Gastrocnemius medialis (tissue), 4 donors: ENCODE data around the gene SMTNL1. TPM values are rescaled to one million over a fixed set of nuclear protein-coding genes. Genes with fewer than 3 reads are reported as not detected.

ENCODE experiments used
- ATAC-seq, 2 donors: fragments of 150-250 bp; one replicate each; pipeline ENCODE4 v1.9.1; 2016
- DNase-seq, 2 donors: peaks; one replicate each; pipeline ENCODE4 v3.0.0-alpha.2; 2019
- H3K27ac ChIP-seq, 4 donors: fragments of 200-600 bp; sonication (generic); 1 replicate in 1 of 4; 2 replicates in 3 of 4; pipeline ENCODE4 v1.5.1; 2016 to 2018; ENCODE audit warnings: mild to moderate bottlenecking in 2 of 4, moderate library complexity in 1 of 4
- H3K27me3 ChIP-seq, 3 donors: fragments of 200-600 bp; sonication (generic) in 2 of 3; 1 replicate in 1 of 3; 2 replicates in 2 of 3; pipeline versions ENCODE4 v1.5.1 to v1.6.0; 2016 to 2019; ENCODE audit warnings: mild to moderate bottlenecking in 1 of 3, moderate library complexity in 1 of 3
- H3K36me3 ChIP-seq, 2 donors: fragments of 200-600 bp; sonication (generic) in 1 of 2; one replicate each; pipeline ENCODE4 v1.5.1; 2017 to 2018
- H3K4me1 ChIP-seq, 2 donors: fragments of 200-600 bp; sonication (generic) in 1 of 2; one replicate each; pipeline ENCODE4 v1.5.1; 2016 to 2017; ENCODE audit warnings: mild to moderate bottlenecking in 2 of 2
- H3K4me3 ChIP-seq, 4 donors: fragments of 200-600 bp; sonication (generic) in 3 of 4; 1 replicate in 1 of 4; 2 replicates in 3 of 4; pipeline ENCODE4 v1.5.1; 2016 to 2019; ENCODE audit warnings: mild to moderate bottlenecking in 2 of 4
- H3K9me3 ChIP-seq, 3 donors: fragments of 200-600 bp; sonication (generic) in 2 of 3; 1 replicate in 1 of 3; 2 replicates in 2 of 3; pipeline ENCODE4 v1.5.1; 2016 to 2019
- POLR2A ChIP-seq, 2 donors: fragments of 450-650 bp; IDR thresholded peaks; one replicate each; pipeline ENCODE4 v1.6.1; 2017; ENCODE audit warnings: antibody characterized with exemption in 2 of 2, mild to moderate bottlenecking in 2 of 2, moderate library complexity in 2 of 2
- in situ Hi-C, 4 donors: fragments of 200-750 bp; cut with MboI; loops; one replicate each; pipeline versions ENCODE4 v1.15.0 to v1.8.0; 2017; ENCODE audit warnings: low sequenced_read_pairs in 4 of 4
- intact Hi-C: fragments of 100-400 bp; cut with DNase I; formaldehyde crosslinking; loops from one replicate; pipeline ENCODE4 v1.15.1; 2023; ENCODE audit warnings: low total_unique reads
- total RNA-seq, 4 donors: library from RNA; depleted of rRNA; stranded (reverse); fragments of >200 nt; gene quantifications; one replicate each; pipeline versions ENCODE4 v1.1.0 to v1.2.3, GENCODE V29; 2016
- TF ChIP-seq, protein P1 (sequence below), 5 experiments: fragments of 450-650 bp in 3 of 5; fragments of 200-600 bp in 2 of 5; sonication (generic) in 2 of 5; IDR thresholded peaks in 4 of 5; conservative IDR thresholded peaks in 1 of 5; 1 replicate in 4 of 5; 2 replicates in 1 of 5; pipeline ENCODE4 v1.5.1; 2016 to 2019; ENCODE audit warnings: antibody characterized with exemption in 5 of 5, mild to moderate bottlenecking in 3 of 5, moderate library complexity in 3 of 5

Gene SMTNL1
- total RNA-seq, 4 donors from 2014 or later = 23.0 to 52.7 (median 43.4) TPM

- Histone ChIP-seq H3K4me3 (no peak overlapping the region), H3K27ac (peak overlapping the region; percentile 76 to 90 (median 84)), H3K9me3 (no peaks in the 10 kb centered on the region), H3K4me1 (peaks cover 0 to 7% of the 10 kb centered on the region in 2 donors), H3K27me3 (peaks cover 4 to 16% (median 6%) of the 10 kb centered on the region in 3 donors), H3K36me3 (no peaks in the 10 kb centered on the region)
- no peak for DNase-seq
- intact Hi-C loops = loop anchor here (2.0 kb wide), 1 partner anchor 30 kb away; the partner anchor contains the start of gene UBE2L6
- in situ Hi-C loops = no loop called here
- no peak for ATAC-seq
- TF ChIP-seq, protein P1, sequence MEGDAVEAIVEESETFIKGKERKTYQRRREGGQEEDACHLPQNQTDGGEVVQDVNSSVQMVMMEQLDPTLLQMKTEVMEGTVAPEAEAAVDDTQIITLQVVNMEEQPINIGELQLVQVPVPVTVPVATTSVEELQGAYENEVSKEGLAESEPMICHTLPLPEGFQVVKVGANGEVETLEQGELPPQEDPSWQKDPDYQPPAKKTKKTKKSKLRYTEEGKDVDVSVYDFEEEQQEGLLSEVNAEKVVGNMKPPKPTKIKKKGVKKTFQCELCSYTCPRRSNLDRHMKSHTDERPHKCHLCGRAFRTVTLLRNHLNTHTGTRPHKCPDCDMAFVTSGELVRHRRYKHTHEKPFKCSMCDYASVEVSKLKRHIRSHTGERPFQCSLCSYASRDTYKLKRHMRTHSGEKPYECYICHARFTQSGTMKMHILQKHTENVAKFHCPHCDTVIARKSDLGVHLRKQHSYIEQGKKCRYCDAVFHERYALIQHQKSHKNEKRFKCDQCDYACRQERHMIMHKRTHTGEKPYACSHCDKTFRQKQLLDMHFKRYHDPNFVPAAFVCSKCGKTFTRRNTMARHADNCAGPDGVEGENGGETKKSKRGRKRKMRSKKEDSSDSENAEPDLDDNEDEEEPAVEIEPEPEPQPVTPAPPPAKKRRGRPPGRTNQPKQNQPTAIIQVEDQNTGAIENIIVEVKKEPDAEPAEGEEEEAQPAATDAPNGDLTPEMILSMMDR (IDR thresholded peaks at IDR 0.05 in 4 of 5, conservative IDR thresholded peaks at IDR 0.05 in 1 of 5) = no peak
- TF ChIP-seq POLR2A (IDR thresholded peaks at IDR 0.05) = no peak
These were observed 59.0 kb downstream of the SMTNL1 start for GRCh38 chr11:57596266-57596885.

DNA sequence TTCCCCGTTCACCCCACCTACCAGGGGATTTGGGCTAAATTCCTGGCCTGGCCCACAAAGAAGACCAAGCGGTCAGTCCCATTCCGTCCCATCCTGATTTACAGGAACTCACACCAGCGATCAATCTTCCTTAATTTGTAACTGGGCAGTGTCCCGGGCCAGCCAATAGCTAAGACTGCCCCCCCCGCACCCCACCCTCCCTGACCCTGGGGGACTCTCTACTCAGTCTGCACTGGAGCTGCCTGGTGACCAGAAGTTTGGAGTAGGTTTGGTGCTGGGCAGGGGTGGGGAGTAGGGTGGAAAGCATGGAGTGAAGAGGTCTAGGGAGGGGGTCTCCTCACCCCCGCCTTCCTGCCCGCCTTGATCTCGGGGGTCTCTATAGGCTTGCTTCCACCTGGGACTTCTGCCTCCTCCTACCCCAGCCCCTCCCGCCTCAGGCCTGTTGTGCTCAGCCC, 60.1 kb downstream of the SMTNL1 start, which contains the start of gene SERPING1:
Gene SERPING1 (plus strand): TSS at position 225 of the 455 bp plus-strand sequence. CDS start 586 bp downstream, outside the sequence.
- in situ Hi-C loops (no loop called here), intact Hi-C loops (loop anchor here (2.0 kb wide), 1 partner anchor 31 kb away; the partner anchor contains the start of gene UBE2L6)
- Histone ChIP-seq H3K4me1 (peaks cover 0 to 7% of the 10 kb centered on the region in 2 donors), H3K4me3 (peak within 1 kb of the TSS; percentile 51 to 64 (median 60)), H3K36me3 (no peaks in the 10 kb centered on the region), H3K9me3 (no peaks in the 10 kb centered on the region), H3K27me3 (peaks cover 4 to 16% (median 6%) of the 10 kb centered on the region in 3 donors), H3K27ac (peak within 1 kb of the TSS; percentile 76 to 90 (median 84))
- TF ChIP-seq, protein P1 (IDR thresholded peaks at IDR 0.05 in 4 of 5, conservative IDR thresholded peaks at IDR 0.05 in 1 of 5) = no peak
- no peak for TF ChIP-seq POLR2A (IDR thresholded peaks at IDR 0.05)
- ATAC-seq = peak; percentile 77 to 82
- peak; percentile 44 to 72 for DNase-seq

- H3K4me3 ChIP-seq = peak overlapping the region; percentile 51 to 64 (median 60)
- H3K27ac ChIP-seq = peak overlapping the region; percentile 76 to 90 (median 84)
- intact Hi-C loops (loop anchor here (2.0 kb wide), 2 partner anchors 31 to 39 kb away; partner anchors contain the start of gene UBE2L6), in situ Hi-C loops (no loop called here)
- DNase-seq (peak; percentile 50 to 67), ATAC-seq (peak; percentile 82 to 85)
- H3K36me3 ChIP-seq = no peaks in the 10 kb centered on the region
- H3K4me1 ChIP-seq = peaks cover 0 to 7% of the 10 kb centered on the region in 2 donors
- H3K27me3 ChIP-seq = peaks cover 4 to 16% (median 6%) of the 10 kb centered on the region in 3 donors
- no peaks in the 10 kb centered on the region for H3K9me3 ChIP-seq
- TF ChIP-seq, protein P1 (IDR thresholded peaks at IDR 0.05 in 4 of 5, conservative IDR thresholded peaks at IDR 0.05 in 1 of 5) = no peak
- no peak for TF ChIP-seq POLR2A (IDR thresholded peaks at IDR 0.05)
These were observed 60.8 kb downstream of the SMTNL1 start for GRCh38 chr11:57597916-57598830.

- intact Hi-C loops = loop anchor here (2.0 kb wide), 1 partner anchor 38 kb away; no protein-coding TSS in a partner anchor
These were observed 61.4 kb downstream of the SMTNL1 start for GRCh38 chr11:57598831-57599155.

More at GRCh38 chr11:57598831-57599155, 61.4 kb downstream of the SMTNL1 start:
- Histone ChIP-seq H3K9me3 (no peaks in the 10 kb centered on the region), H3K27me3 (peaks cover 4 to 16% (median 6%) of the 10 kb centered on the region in 3 donors), H3K4me3 (peak overlapping the region; percentile 51 to 64 (median 60)), H3K27ac (peak overlapping the region; percentile 76 to 90 (median 84)), H3K4me1 (peaks cover 0 to 7% of the 10 kb centered on the region in 2 donors), H3K36me3 (no peaks in the 10 kb centered on the region)
- TF ChIP-seq, protein P1 (IDR thresholded peaks at IDR 0.05 in 4 of 5, conservative IDR thresholded peaks at IDR 0.05 in 1 of 5) = no peak
- TF ChIP-seq POLR2A (IDR thresholded peaks at IDR 0.05) = no peak
- ATAC-seq = no peak
- no peak for DNase-seq
- in situ Hi-C loops = no loop called here
